Stimulated activated CD4-positive, alpha-beta T cell treated with anti-CD3 and anti-CD28 coated beads, Interleukin-2, amount 100 ng/mL, for 24 hours (primary cell): ENCODE results near the gene KDM3A.

ENCODE experiments used
- DNase-seq, 2 donors: peaks; one replicate each; pipeline ENCODE4 v3.0.0-alpha.2; 2020

The KDM3A gene

DNA sequence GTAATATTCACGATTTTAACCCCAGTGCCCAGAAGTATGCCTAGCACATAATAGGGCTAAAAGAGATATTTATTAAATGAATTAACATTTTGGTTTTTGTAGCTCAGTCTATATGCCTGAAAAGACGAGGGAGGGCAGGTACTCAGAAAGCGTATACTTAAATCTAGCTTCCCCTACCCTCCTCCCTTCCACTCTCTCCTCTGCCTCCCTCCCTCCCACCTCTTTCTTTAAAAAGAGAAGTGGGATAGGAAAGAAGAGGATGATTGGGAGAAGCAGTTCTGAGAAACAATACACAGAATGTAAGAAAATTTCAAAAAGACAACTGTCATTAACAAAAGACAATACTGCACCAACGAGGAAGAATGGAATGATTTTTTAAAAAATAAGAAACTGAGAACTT is 82.3 kb downstream of the KDM3A start:
- DNase-seq = no peak

GRCh38 chr2:86525421-86526340 is 84.5 kb downstream of the KDM3A start:
- no peak for DNase-seq

DNA sequence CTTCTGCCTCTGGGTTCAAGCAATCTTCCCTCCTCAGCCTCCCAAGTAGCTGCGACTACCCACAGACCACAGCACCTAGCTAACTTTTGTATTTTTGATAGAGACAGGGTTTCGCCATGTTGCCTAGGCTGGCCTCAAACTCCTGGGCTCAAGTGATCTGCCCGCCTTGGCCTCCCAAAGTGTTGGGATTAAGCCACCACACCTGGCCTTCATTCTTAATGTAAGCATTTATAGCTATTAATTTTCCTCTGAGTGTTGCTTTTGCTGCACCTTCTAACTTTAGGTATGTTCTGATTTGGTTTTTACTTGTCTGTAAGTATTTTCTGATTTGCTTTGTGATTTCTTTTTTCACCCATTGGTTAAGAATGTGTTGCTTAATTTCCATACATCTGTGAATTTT is 92.4 kb downstream of the KDM3A start:
- no peak for DNase-seq

GRCh38 chr2:86541334-86541733 is 100.2 kb downstream of the KDM3A start:
- DNase-seq = no peak
